Left ventricle myocardium superior (tissue), 1 donor: ENCODE data around the gene KARS1. TPM values are rescaled to one million over a fixed set of nuclear protein-coding genes. Genes with fewer than 3 reads are reported as not detected.

ENCODE experiments used
- ATAC-seq: fragments of 200-7000 bp; cut with Tn5 transposase; one replicate; pipeline ENCODE4 v1.9.1; 2020; ENCODE audit warnings: mild to moderate bottlenecking, moderate library complexity
- DNase-seq: peaks from one replicate; pipeline ENCODE4 v3.0.0-alpha.2; 2020
- intact Hi-C: fragments of 100-400 bp; cut with micrococcal nuclease; formaldehyde crosslinking; loops from one replicate; pipeline ENCODE4 v1.11.0; 2022
- total RNA-seq: library from RNA; stranded (reverse); fragmentation: NEBNext Ultra II Directional; extraction: Animal tissue kit (Norgen Biotek cat#: 25700); gene quantifications from one replicate; pipeline ENCODE4 v1.2.1, GENCODE V29; 2021
- donor health status: DM: no; HTN: yes; CAD: no; lungs with severe emphysema.

KARS1 gene
- total RNA-seq, 1 donor from 2014 or later, result 152 TPM

DNA sequence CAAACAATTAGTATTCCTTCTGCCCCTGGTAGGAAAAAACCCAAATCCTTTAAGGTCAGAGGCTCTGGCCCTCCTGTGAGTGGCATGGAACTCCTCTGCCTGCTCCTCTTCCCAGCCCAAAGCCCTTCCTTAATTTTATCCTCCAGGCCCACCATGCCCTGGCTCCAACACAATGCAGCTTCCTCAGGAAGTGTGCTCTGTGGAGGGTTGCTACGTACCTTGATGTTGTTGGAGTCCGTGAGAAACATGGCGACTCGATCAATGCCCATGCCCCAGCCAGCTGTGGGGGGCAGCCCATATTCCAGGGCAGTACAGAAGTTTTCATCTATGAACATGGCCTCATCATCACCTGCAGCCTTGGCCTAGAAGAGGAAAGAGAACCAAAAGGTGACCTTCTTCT, 19.1 kb downstream of the KARS1 start:
- DNase-seq (no peak), ATAC-seq (no peak)
- intact Hi-C loops, result no loop called here

- intact Hi-C loops, result no loop called here
- ATAC-seq (no peak), DNase-seq (no peak)
Measured at GRCh38 chr16:75627851-75628250, 19.6 kb downstream of the KARS1 start.

DNA sequence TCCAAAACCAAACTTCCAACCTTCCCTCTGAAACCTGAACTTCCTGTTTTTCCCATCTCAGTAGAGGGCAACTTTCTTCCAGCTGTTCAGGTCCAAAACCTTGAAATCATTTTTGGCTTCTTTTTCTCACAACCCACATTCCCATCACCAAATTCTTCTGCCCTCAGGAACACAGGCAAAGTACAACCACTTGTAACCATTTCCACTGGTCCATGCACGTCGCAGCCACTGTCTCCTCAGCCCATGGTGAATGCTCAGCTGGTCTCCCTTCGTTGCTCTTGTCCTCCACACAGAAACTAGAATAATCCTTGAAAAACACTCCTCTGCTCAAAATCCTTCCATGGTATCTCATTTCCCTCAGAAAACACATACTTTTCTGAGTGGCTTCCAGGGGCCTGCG, 20.7 kb downstream of the KARS1 start:
- ATAC-seq (no peak), DNase-seq (no peak)
- intact Hi-C loops, result no loop called here

DNA sequence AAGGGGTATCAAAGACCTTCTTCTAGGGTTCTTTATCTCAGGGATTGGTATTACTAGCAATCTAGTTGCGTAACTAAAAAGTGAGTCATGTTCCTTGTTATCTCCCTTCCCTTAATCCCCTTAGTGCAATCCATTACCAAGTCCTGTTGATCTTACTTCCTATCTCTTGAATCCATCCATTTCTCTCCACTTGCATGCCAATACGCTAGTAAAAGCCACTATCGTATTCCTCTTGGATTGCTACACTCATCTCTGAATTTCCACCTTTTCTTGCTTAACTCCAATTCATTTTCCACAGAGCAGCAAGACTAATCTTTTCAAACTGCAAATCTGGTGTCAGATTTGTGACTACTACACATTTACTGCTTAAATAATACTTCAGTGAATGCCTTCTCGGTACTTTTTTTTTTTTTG, 22.5 kb downstream of the KARS1 start:
- no peak for DNase-seq
- ATAC-seq, result no peak
- intact Hi-C loops, result no loop called here

- intact Hi-C loops, result no loop called here
- DNase-seq (peak; percentile 99), ATAC-seq (peak; percentile 97)
Measured at GRCh38 chr16:75622761-75623605, 24.5 kb downstream of the KARS1 start, which contains the start of gene ADAT1. ADAT1 (minus strand) TSS chr16:75623281; CDS start chr16:75620799, 2,482 bp downstream.

DNA sequence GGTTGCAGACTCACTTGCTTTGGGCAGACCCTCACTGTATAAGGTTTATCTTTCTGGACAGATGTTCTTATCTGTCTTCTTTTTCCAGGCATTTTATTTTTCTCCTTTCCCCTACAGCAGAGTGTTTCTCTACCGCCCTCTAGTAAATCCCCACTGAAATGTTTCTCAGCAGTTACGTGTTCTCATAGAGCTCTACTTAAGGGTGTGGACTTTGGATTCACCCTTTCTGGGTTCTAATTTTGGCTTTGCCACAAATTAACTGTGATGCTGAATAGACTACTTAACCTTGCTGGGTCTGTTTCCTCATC, 26.3 kb downstream of the KARS1 start:
- DNase-seq (no peak), ATAC-seq (no peak)
- intact Hi-C loops, result no loop called here

GRCh38 chr16:75620326-75621169, 26.9 kb downstream of the KARS1 start:
- DNase-seq, result no peak
- ATAC-seq, result no peak
- intact Hi-C loops, result no loop called here

DNA sequence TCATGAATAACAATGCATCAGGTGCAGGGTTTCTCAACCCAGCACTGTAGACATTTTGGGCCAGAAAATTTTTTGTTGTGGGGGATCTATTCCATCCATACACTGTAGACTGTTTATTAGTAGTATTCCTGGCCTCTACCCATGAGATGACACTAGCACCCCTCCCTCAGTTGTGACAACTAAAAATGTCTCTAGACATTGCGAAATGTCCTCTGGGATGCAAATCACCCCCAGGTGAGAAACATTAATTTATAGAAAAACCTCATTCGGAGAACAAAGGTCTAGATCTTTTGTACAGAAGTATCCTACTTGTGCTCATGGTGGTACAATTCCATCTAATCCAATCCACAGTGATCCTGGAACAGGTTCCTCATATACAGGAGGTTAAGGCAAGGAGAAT, 28.7 kb downstream of the KARS1 start:
- no peak for ATAC-seq
- intact Hi-C loops, result no loop called here

GRCh38 chr16:75617121-75617520, 30.3 kb downstream of the KARS1 start:
- DNase-seq (no peak), ATAC-seq (no peak)
- intact Hi-C loops, result no loop called here

More for the DNA sequence above, 28.7 kb downstream of the KARS1 start:
- DNase-seq, result no peak

DNA sequence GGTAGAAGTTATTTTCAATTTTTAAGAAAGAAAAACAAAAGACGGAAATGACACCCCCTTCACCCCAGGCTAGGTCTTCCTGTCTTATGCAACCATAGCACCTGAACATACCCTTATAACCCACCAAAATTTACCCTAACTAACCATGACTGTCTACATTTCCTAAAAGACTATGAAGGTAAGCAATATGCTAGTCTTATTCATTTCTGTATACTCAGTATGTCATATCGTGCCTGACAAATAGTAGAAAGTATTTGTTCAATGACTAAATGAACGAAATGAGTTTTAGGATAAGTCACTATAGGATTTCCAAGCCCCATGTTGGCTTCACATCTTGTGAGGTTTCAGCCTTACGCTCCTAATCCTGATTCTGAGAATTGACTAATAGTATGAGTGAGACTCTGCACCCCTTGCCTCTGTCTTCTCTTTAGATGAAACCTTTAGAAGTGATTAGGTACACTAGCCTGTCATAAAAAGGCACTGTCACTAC, 30.9 kb downstream of the KARS1 start:
- intact Hi-C loops, result no loop called here
- DNase-seq, result no peak
- ATAC-seq, result no peak

DNA sequence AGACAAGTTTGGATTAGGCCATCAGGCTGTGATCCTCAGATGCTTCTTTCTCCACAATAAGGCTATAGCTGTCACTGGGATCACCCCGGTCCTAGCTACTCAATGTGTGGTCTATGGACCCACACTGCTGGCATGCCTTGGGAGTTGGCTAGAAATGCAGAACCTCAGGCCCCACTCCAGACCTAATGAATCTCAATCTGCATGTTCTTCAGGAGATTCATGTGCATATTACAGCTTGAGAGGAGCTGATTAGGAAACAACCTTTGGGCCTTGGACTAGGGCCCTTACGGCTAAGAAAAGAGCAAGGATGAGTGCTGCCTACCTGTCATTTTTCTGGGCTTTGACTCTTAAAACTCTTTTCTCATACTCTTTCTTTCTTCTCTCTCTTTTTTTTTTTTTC, 31.8 kb downstream of the KARS1 start:
- DNase-seq, result no peak
- no peak for ATAC-seq
- intact Hi-C loops, result no loop called here

DNA sequence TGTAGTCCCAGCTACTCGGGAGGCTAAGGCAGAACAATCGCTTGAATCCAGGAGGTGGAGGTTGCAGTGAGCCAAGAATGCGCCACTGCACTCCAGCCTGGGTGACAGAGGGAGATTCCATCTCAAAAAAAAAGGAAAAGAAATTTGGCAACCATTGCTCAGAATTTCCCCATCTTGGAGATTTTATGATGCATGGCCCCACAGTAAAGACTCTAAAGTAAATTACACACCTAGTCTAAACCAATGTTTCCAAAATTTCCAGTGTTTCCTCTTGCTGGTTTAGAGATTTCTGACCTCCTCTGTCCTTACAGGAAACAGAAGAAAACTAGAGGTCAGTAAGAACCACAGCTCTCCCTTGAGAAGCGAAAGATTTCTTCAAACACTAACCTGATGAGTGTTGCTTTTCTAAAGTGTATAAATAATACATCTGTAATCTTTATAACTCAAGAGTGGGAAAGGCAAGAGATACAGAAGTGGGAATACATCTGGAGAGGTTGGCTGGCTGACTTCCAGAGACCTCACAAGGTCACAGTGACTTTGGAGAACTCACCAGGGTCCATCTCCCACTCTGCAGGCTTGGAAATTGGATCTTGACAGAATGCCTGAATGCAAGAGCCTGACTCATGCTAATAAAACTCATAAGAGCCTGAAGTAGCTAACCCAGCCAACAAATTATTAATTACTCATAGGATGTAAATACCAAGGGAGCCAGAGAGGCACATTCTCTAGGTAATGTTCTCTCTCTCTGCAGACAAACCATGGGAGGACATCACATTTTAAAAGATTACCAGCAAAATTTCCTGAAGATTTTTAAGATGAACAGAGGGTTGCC, 33.2 kb downstream of the KARS1 start:
- no peak for ATAC-seq
- intact Hi-C loops, result no loop called here

GRCh38 chr16:75606507-75606906, 41.0 kb downstream of the KARS1 start:
- intact Hi-C loops, result no loop called here
- DNase-seq, result no peak
- ATAC-seq, result no peak

More for the DNA sequence above, 33.2 kb downstream of the KARS1 start:
- no peak for DNase-seq

DNA sequence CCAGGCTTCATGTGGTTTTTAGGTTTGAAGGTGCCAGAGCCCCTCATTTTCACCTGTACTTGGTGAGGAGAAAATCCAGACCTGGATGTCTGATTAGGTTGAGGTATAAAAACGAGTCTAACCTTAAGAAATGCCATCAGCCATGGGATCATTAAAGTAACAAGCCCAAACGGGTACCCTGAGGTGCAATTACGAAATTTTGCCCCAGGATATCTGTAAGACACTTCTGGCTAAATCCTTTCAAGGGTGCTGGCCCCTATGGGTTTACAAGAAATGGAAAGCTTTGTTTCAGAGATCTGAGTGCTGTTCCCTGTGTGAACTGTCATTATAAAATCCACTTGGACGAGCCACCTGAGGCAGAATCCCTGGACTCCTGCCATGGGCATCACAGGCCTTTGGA, 44.2 kb downstream of the KARS1 start:
- intact Hi-C loops, result no loop called here
- no peak for ATAC-seq
- DNase-seq, result no peak

DNA sequence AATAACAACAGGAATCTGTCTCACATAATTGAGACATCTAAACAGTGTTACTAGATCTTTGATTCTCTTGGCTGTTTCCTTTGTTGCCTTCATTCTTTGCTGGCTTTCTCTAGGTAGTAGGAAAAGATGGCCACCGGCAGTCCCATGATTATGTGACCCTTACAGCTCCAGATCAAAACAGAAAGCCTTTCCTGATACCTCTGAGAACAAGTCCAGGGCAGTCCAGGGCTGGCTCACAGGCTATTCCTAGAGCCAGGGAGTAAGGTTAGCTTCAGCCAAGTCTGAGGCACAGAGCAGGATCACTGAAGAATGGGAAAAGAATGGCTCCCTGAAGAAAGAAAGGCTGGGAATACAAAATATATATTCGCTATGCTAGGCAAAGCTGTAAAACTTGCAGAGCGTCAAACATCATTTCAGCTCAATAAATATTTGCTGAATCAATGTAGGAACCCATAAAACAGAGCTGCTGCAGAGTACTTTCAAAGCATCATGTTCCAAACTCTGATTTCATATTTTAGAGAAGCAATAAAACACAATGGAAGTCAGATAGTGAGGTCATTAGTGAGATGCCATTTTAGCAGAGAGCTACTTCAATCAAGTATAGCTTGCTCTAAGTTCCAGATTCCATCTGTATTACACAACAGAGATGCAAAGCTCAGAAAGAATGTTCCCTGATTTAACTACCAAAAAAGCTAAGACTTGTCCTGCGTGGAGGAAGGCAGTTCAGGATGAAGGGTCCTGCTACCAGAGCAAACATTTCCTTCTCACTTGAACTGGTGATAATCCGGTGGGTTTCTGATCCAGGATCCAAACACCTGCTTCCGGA, 47.8 kb downstream of the KARS1 start:
- no peak for DNase-seq
- intact Hi-C loops, result no loop called here
- peak; percentile 71 for ATAC-seq

DNA sequence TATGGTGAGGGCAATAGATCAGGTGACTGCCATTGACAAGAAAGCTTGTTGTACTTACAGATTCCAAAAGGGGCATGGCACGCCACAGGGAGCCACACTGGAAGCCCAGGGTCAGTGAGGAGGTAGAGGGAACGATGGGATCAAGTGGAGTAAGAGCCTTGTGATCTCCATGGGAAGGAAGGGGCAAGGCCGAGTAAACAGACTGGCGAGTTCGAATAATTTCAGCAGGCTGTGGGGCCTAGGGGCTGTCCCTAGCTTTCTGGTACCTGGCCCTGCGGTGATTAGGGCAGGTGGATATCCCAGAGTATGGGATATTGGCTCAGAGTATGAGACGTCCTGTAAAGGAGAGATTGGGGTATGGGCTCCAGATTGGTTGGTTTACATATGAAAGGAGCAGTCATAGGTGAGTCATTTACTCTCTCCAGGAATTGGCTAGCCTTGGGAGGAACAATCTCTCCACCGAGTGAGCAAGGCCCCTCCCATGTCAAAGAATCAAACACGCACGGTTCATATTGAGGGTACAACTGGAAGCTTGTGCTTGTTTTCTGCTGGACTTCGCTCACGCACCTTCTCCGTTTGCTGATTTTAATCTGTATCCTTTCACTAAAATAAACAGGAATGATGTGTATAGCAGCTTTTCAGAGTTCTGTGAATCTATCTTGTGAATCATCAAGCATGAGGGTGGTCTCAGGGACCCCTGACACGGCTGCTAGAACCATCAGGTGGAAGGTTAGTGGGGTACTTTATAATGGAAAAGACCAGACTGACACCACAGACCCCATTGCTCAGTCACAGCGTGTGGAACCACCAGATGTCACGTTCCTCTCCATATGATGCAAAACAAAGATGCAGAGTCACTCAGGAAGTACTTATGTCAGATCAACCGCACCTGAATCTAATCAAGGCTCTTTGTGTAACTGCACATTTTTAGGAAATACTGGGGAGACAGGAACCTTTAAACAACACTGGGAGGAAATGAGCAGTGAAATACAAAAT, 53.3 kb downstream of the KARS1 start:
- intact Hi-C loops, result no loop called here
- DNase-seq (no peak), ATAC-seq (no peak)

DNA sequence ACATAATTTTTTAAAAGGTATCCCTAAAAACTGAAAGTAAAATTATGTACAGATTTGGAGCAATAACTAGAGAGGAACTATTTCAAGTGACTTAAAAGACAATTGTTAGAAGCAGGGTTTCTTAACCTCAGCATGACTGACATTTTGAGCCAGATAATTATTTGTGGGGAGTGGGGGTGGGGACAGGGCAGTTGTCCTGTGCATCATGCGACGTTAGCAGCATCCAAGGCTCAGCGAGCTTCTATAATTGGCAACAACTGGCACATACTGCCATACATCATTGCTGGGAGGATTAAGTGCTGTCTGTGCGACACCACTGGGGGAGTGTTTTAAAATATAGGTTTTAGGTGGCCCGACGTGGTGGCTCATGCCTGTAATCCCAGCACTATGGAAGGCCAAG, 54.2 kb downstream of the KARS1 start:
- intact Hi-C loops, result no loop called here
- no peak for ATAC-seq
- DNase-seq, result no peak
